HepG2 (cell line): ENCODE results near the gene CALY. TPM values are rescaled to one million over a fixed set of nuclear protein-coding genes. Genes with fewer than 3 reads are reported as not detected.

Source experiments
- ATAC-seq: fragments of 200-7000 bp; cut with Tn5 transposase; 3 replicates; pipeline ENCODE4 v1.9.1; 2020; ENCODE audit warnings: mild to moderate bottlenecking, moderate library complexity
- BruUV-seq: library from RNA; stranded (reverse); fragments of 400-500 nt; replicated peaks from 2 replicates; lab custom pipeline; 2021; lab: Mats Ljungman, UMichigan
- CTCF ChIA-PET: fragments of 300-600 bp; formaldehyde crosslinking; extraction: SDS; loops from one replicate; lab custom pipeline; 2021; ENCODE audit warnings: low total read pairs, inconsistent platforms, low intra/inter-chr PET ratio; lab: Yijun Ruan, JAX
- POLR2A ChIA-PET: fragments of 350-600 bp; sonication (Branson Sonifier 250); formaldehyde crosslinking; loops from one replicate; lab custom pipeline; 2020; ENCODE audit warnings: antibody characterized with exemption, inconsistent platforms; lab: Yijun Ruan, JAX
- DNase-seq: peaks from one replicate; pipeline ENCODE4 v3.0.0-alpha.2; 2015; ENCODE audit warnings: low spot score
- FAIRE-seq: peaks from 3 replicates; lab custom pipeline; 2011; peaks lifted over from hg19 to GRCh38; lab: Jason Lieb, UNC
- H2AFZ ChIP-seq: one replicate; pipeline ENCODE4 v1.6.1; 2011; ENCODE audit warnings: low read length, inconsistent platforms
- H3K27ac ChIP-seq: fragments of 300-600 bp; 3 replicates; pipeline ENCODE4 v1.8.0; 2011; ENCODE audit warnings: mixed run types, mild to moderate bottlenecking, mixed read lengths, low read length, inconsistent platforms; ENCODE audit not compliant: insufficient read depth; ENCODE audit errors: extremely low read length
- H3K27me3 ChIP-seq, 2 experiments: fragments of 200-600 bp in 1 of 2; 2 replicates in 1 of 2; 3 replicates in 1 of 2; pipeline versions ENCODE4 v1.6.0 to v1.8.0; 2011; ENCODE audit warnings: low read length in 2 of 2, mild to moderate bottlenecking in 2 of 2, moderate library complexity in 2 of 2, inconsistent platforms in 1 of 2; ENCODE audit not compliant: insufficient read depth in 2 of 2, control insufficient read depth in 1 of 2
- H3K36me3 ChIP-seq, 2 experiments: fragments of 200-600 bp in 1 of 2; replicated peaks in 1 of 2; 2 replicates in 1 of 2; 3 replicates in 1 of 2; pipeline versions ENCODE4 v1.5.1 to v1.8.0; 2011; ENCODE audit warnings: low read length in 2 of 2, inconsistent platforms in 1 of 2; ENCODE audit not compliant: insufficient read depth in 2 of 2, control insufficient read depth in 1 of 2
- H3K4me1 ChIP-seq: 2 replicates; pipeline ENCODE4 v1.5.1; 2012; ENCODE audit warnings: low read length, inconsistent platforms; ENCODE audit not compliant: insufficient read depth
- H3K4me2 ChIP-seq: 2 replicates; pipeline ENCODE4 v1.6.0; 2011; ENCODE audit warnings: low read depth, low read length, inconsistent platforms
- H3K4me3 ChIP-seq, 3 experiments: fragments of 200-600 bp in 1 of 3; sonication (generic), shearing (Covaris generic) in 1 of 3; replicated peaks in 1 of 3; 2 replicates each; pipeline ENCODE4 v1.5.1; 2011 to 2016; ENCODE audit warnings: low read length in 3 of 3, inconsistent platforms in 2 of 3, low read depth in 2 of 3, mild to moderate bottlenecking in 2 of 3, control low read depth in 1 of 3, mixed read lengths in 1 of 3; ENCODE audit not compliant: insufficient read depth in 1 of 3
- H3K79me2 ChIP-seq: one replicate; pipeline ENCODE4 v1.6.1; 2011; ENCODE audit warnings: low read length, inconsistent platforms; ENCODE audit not compliant: insufficient read depth
- H3K9ac ChIP-seq: 2 replicates; pipeline ENCODE4 v1.6.0; 2011; ENCODE audit warnings: mild to moderate bottlenecking, low read depth, low read length, inconsistent platforms; ENCODE audit not compliant: insufficient read depth
- H3K9me3 ChIP-seq: 2 replicates; pipeline ENCODE4 v1.5.1; 2012; ENCODE audit warnings: mild to moderate bottlenecking, low read length
- H4K20me1 ChIP-seq: 2 replicates; pipeline ENCODE4 v1.6.0; 2011; ENCODE audit warnings: inconsistent platforms, mild to moderate bottlenecking, low read length, moderate library complexity; ENCODE audit not compliant: insufficient read depth
- AGO1 ChIP-seq: fragments of 200-400 bp; formaldehyde crosslinking; IDR thresholded peaks from 2 replicates; pipeline ENCODE4 v1.6.1; 2017; ENCODE audit warnings: mild to moderate bottlenecking, low read depth, low read length, moderate library complexity; ENCODE audit not compliant: poor library complexity, severe bottlenecking
- AGO2 ChIP-seq: fragments of 200-400 bp; formaldehyde crosslinking; optimal IDR thresholded peaks from 2 replicates; pipeline ENCODE3; 2017; ENCODE audit warnings: mild to moderate bottlenecking, low read depth, low read length, moderate library complexity
- DZIP1 ChIP-seq: sonication (generic); formaldehyde crosslinking; IDR thresholded peaks from 2 replicates; pipeline ENCODE4 v1.5.0; 2020; ENCODE audit warnings: mild to moderate bottlenecking, missing genetic modification reagents
- FOXC1 ChIP-seq: sonication (generic); formaldehyde crosslinking; IDR thresholded peaks from 2 replicates; pipeline ENCODE4 v1.8.0; 2022; ENCODE audit warnings: mild to moderate bottlenecking, missing genetic modification reagents, borderline replicate concordance
- HOXD1 ChIP-seq: sonication (generic); formaldehyde crosslinking; IDR thresholded peaks from 2 replicates; pipeline ENCODE4 v1.5.0; 2020; ENCODE audit warnings: missing genetic modification reagents
- IRF9 ChIP-seq: sonication (generic); formaldehyde crosslinking; IDR thresholded peaks from 2 replicates; pipeline ENCODE4 v1.8.0; 2022; ENCODE audit warnings: missing genetic modification reagents, mild to moderate bottlenecking, borderline replicate concordance
- KDM6A ChIP-seq: IDR thresholded peaks from 2 replicates; pipeline ENCODE4 v1.6.1; 2016; ENCODE audit warnings: low read depth
- MLXIP ChIP-seq: sonication (generic); formaldehyde crosslinking; IDR thresholded peaks from 2 replicates; pipeline ENCODE4 v1.9.0; 2021; ENCODE audit warnings: missing genetic modification reagents, borderline replicate concordance
- NR2F6 ChIP-seq, 2 experiments: IDR thresholded peaks; 2 replicates each; pipeline ENCODE4 v1.6.1; 2016; ENCODE audit warnings: antibody characterized with exemption in 1 of 2, mild to moderate bottlenecking in 1 of 2
- SRSF4 ChIP-seq: fragments of 200-400 bp; formaldehyde crosslinking; IDR thresholded peaks from one replicate; pipeline ENCODE4 v1.6.1; 2018; ENCODE audit warnings: mild to moderate bottlenecking, low read depth, low read length, moderate library complexity; ENCODE audit not compliant: poor library complexity, severe bottlenecking
- SRSF9 ChIP-seq: fragments of 200-400 bp; formaldehyde crosslinking; IDR thresholded peaks from 2 replicates; pipeline ENCODE4 v1.6.1; 2018; ENCODE audit warnings: borderline replicate concordance, mild to moderate bottlenecking, low read depth, low read length; ENCODE audit not compliant: insufficient read depth, poor library complexity, severe bottlenecking
- TARDBP ChIP-seq: sonication (generic); formaldehyde crosslinking; IDR thresholded peaks from 2 replicates; pipeline ENCODE4 v1.8.0; 2022; ENCODE audit warnings: mild to moderate bottlenecking, missing genetic modification reagents
- TOE1 ChIP-seq: sonication (generic); formaldehyde crosslinking; IDR thresholded peaks from 2 replicates; pipeline ENCODE4 v1.4.0; 2020; ENCODE audit warnings: mild to moderate bottlenecking, missing genetic modification reagents
- ZBTB37 ChIP-seq: sonication (generic); formaldehyde crosslinking; IDR thresholded peaks from 2 replicates; pipeline ENCODE4 v1.4.0; 2020; ENCODE audit warnings: mild to moderate bottlenecking, missing genetic modification reagents
- WGBS: methylation state at CpG from one replicate; pipeline ENCODE4 v1.1.6; 2017; ENCODE audit warnings: low lambda C conversion rate; 5-methylcytosine and 5-hydroxymethylcytosine counted together
- in situ Hi-C: cut with HindIII; loops from 2 replicates; pipeline ENCODE4 v1.10.0; 2017; ENCODE audit warnings: low pct_unique_long_range_greater_than_20kb; ENCODE audit not compliant: extremely low pct_ligation_motif_present
- intact Hi-C: fragments of 100-400 bp; cut with micrococcal nuclease; formaldehyde crosslinking; loops from one replicate; pipeline ENCODE4 v1.10.0; 2022; ENCODE audit not compliant: unreplicated experiment
- polyA plus RNA-seq, 8 experiments: library from polyadenylated mRNA; depleted of rRNA in 3 of 8; stranded (reverse) in 7 of 8; unstranded in 1 of 8; fragments of >200 nt; fragmentation: Illumina TruSeq in 4 of 8; extraction: Trizol in 4 of 8; gene quantifications; 2 replicates each; pipeline versions ENCODE4 v1.2.1 to v1.2.3, GENCODE V29; 2011 to 2016; ENCODE audit warnings: low read depth in 4 of 8, missing spikeins in 1 of 8, mixed read lengths in 1 of 8; ENCODE audit not compliant: insufficient read depth in 1 of 8
- total RNA-seq, 5 experiments: library from RNA; depleted of rRNA; stranded (reverse); fragments of >200 nt; fragmentation: Illumina TruSeq; extraction: Trizol; gene quantifications; 2 replicates each; pipeline ENCODE4 v1.2.3, GENCODE V29; 2016; ENCODE audit warnings: low read depth in 1 of 5

CALY gene
- total and polyA plus RNA-seq, 2 of the 13 experiments (the other 11 are each of a cell fraction or from before 2014, with no cell fraction given) = 0.08 TPM; not detected in 1

GRCh38 chr10:133353988-133354605, 17.4 kb upstream of the CALY start:
- WGBS = 95% methylated on average over 14 of the region's 16 CpGs
- H3K27ac ChIP-seq = no peak overlapping the region
- FAIRE-seq = no peak

More at GRCh38 chr10:133353988-133354605, 17.4 kb upstream of the CALY start:
- Histone ChIP-seq H3K79me2 (peaks cover 12% of the 10 kb centered on the region), H2AFZ (no peak overlapping the region), H3K27me3 (no peaks in the 10 kb centered on the region), H3K4me3 (no peak overlapping the region), H3K36me3 (peaks cover 5 to 14% of the 10 kb centered on the region in 2 experiments; a peak in 3 of 5 replicates), H3K9ac (no peak overlapping the region), H3K4me1 (peaks cover 39% of the 10 kb centered on the region), H4K20me1 (peaks cover 13% of the 10 kb centered on the region; the same call in 1 of the 2 replicates), H3K4me2 (no peak overlapping the region), H3K9me3 (no peaks in the 10 kb centered on the region)
- no peak for TF ChIP-seq TARDBP
- no peak for TF ChIP-seq FOXC1
- no peak for TF ChIP-seq KDM6A
- TF ChIP-seq AGO2 = peak; percentile 89
- no peak for TF ChIP-seq ZBTB37 (CRISPR knock-in tag)
- no peak for TF ChIP-seq HOXD1 (CRISPR knock-in tag)
- no peak for TF ChIP-seq IRF9
- no peak for TF ChIP-seq DZIP1 (CRISPR knock-in tag)
- no peak for TF ChIP-seq SRSF4
- TF ChIP-seq NR2F6 (IDR thresholded peaks at IDR 0.05) = no peak
- no peak for TF ChIP-seq NR2F6 (CRISPR knock-in tag; IDR thresholded peaks at IDR 0.05)
- TF ChIP-seq MLXIP (CRISPR knock-in tag) = no peak
- no peak for TF ChIP-seq TOE1 (CRISPR knock-in tag)
- peak; percentile 80 for TF ChIP-seq AGO1
- no peak for TF ChIP-seq SRSF9
- ChIA-PET CTCF (no interaction called here), POLR2A (interaction anchor here (1.2 to 1.5 kb wide), 2 partner anchors 25 to 164 kb away, joined by 3 to 5 read pairs; partner anchors contain the start of gene PAOX)
- ATAC-seq (no peak), DNase-seq (no peak)
- in situ Hi-C loops (no loop called here), intact Hi-C loops (no loop called here)
- BruUV-seq = no TSS peak
